Neural progenitor cell (in vitro differentiated cells): ENCODE data around the gene GDPD5.

Source experiments
- EZH2 ChIP-seq: fragments of 200-600 bp; sonication (generic); IDR thresholded peaks from 2 replicates; pipeline ENCODE4 v1.6.1; 2017; ENCODE audit warnings: antibody characterized with exemption, mild to moderate bottlenecking, moderate library complexity
- TF ChIP-seq, protein P1 (sequence below): fragments of 200-600 bp; sonication (generic); IDR thresholded peaks from 2 replicates; pipeline ENCODE4 v1.5.1; 2017; ENCODE audit warnings: antibody characterized with exemption, mild to moderate bottlenecking

DNA sequence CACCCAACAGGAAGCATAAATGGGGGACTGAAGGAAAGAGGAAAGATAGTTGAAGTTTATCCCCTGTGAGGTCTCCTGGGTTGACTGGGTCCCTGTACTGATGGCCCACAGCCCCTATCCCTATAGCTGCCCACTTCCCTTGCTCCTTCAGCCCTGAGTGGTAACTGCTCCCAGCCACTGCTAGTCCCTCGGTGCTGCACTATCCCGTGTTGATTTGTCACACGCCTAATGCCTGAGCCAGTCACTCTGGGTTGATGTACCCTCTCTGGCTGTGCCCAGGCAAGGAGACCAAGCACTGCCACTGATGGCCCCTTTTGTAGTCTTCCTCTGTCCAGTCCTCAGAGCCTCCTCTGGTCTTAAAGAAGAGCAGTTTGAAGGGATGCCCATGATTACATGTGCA, 9.6 kb downstream of the GDPD5 start:
- TF ChIP-seq, protein P1, sequence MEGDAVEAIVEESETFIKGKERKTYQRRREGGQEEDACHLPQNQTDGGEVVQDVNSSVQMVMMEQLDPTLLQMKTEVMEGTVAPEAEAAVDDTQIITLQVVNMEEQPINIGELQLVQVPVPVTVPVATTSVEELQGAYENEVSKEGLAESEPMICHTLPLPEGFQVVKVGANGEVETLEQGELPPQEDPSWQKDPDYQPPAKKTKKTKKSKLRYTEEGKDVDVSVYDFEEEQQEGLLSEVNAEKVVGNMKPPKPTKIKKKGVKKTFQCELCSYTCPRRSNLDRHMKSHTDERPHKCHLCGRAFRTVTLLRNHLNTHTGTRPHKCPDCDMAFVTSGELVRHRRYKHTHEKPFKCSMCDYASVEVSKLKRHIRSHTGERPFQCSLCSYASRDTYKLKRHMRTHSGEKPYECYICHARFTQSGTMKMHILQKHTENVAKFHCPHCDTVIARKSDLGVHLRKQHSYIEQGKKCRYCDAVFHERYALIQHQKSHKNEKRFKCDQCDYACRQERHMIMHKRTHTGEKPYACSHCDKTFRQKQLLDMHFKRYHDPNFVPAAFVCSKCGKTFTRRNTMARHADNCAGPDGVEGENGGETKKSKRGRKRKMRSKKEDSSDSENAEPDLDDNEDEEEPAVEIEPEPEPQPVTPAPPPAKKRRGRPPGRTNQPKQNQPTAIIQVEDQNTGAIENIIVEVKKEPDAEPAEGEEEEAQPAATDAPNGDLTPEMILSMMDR, result no peak
- TF ChIP-seq EZH2, result no peak
